ENCODE measurements around the gene HS6ST3.

HS6ST3 gene

DNA sequence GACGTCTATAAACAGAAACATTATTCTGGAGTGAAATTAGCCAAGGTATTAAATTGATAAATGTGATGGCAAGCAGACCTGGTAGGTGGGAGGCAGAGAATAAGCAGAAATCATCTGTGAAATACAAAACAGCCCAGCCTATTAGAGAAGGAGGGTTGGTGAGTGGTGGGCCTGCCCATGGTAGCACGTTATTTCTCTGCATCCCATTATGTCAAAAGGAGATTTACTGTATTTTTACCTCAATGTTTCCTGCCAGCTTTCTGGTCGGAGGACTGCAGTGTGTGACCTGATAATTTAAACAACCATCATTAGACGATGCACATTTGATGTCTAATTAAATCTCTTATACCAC lies 703.5 kb downstream of the HS6ST3 start:
- DNase-seq (ENCODE audit: low spot score): no peak

DNA sequence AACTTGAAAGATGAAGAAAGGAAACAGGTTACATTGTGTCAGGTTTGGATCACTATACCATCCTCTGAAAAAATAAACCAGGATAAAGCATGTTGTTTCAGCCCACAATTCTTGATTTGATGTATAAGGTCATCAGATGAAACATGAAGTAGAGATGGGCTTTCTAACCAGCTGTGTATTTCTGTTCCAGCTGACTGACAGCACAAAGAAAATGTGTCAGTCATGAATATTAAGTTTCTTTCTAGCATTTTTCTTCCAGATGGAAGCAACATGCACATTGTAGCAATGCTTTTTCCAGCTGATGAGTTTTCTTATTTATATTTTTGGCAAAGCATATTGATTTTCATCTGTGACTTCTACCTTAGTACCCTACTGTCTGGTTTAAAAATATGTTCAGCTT lies 704.8 kb downstream of the HS6ST3 start:
- no peak for DNase-seq (ENCODE audit: low spot score)

GRCh38 chr13:96795670-96796069 lies 705.8 kb downstream of the HS6ST3 start:
- no peak for DNase-seq (ENCODE audit: low spot score)

DNA sequence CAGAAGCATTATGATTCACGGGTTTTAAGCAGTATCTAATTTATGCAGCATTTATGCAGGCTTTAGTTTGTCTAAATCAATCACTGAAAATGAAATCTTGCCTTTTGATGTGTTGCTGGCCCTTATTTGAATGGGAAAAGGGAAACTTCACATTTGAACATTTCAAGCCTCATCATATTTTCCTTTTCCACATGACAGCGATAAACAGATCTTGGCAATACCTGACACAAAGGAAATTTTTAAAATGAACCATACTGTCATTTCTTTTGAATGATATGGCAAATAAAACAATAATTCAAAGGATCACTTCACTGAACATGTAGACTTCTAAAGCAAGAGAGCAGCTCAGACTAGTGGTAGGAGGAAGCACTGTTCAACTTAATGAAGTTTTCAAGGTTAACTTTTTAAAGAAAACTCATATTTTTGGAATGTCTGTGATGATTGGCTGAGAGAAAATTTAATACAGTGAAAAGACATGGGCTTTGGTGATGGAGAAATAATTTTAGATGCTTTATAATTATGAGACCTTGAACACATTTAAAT lies 706.3 kb downstream of the HS6ST3 start:
- DNase-seq (ENCODE audit: low spot score): no peak

DNA sequence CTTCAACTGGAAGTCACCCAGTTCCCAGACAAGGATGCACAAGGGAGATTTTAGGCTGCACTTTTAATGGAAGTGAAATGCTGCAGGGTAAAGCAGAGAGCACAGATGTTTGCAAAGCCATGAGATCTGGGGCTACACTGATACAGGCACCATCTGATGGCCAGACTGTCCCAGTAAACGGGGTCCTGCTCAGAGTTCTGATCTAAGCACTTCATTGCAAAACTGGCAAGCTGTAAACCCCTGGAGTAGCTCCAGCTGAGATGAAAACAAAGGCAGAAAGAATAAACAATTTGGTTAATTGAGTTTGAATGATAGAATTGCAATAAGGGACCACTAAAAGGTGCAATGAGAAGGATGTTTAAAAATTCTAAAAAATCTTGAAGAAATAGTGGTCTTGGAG lies 707.2 kb downstream of the HS6ST3 start:
- no peak for DNase-seq (ENCODE audit: low spot score)

DNA sequence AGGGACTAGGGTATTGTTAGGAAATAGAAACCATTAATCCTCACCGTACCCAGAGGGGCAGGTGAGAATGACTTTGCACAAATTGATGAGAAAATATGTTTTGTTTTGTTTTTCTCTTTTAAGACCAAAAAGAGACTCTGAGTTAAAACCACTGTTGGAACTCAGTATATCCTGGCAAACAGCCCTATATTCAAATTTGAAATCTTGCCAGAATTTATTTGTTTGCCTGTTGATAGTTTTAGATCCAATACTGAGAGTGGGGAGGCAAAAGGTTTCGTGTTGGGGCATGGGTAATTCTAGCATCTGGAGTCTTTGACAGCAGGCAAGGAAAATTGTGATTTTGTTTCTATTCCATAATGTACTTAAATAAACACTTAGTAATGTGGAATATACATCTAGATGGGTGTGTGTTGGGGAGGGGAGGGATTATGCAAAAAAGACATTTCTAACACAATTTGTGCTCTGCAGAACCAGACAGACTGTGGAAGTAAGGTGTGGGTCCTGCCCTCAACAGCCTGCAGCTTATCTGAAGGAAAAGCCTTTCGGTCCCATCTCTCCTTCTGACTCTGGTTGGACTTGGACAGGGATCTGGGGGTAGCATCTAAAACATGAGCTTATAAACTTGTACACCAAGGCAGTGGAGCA lies 713.7 kb downstream of the HS6ST3 start:
- no peak for DNase-seq (ENCODE audit: low spot score)

- no peak for DNase-seq (ENCODE audit: low spot score)
These were observed 714.3 kb downstream of the HS6ST3 start for GRCh38 chr13:96804174-96804573.

GRCh38 chr13:96806746-96807145 lies 716.8 kb downstream of the HS6ST3 start:
- no peak for DNase-seq (ENCODE audit: low spot score)

GRCh38 chr13:96809366-96810096 lies 719.6 kb downstream of the HS6ST3 start:
- DNase-seq (ENCODE audit: low spot score): no peak

DNA sequence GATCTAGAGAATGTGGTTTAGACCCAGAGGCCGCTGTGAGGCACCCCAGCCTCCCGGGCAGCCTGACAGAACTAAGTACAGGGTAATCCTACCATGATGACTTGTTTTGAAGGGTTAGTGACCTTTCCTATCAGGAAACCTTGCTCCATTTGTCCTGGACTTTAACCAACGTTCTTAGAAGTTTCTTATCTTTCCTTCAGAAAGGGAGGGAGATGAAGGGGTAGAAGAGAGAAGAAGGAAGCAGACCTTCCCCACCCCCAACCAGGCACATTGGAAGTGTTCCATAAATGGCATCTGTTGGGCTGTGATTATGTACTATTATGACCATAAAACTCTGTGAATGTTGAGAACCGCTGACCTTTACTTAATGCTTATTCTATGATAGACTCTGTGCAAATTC lies 720.2 kb downstream of the HS6ST3 start:
- no peak for DNase-seq (ENCODE audit: low spot score)

DNA sequence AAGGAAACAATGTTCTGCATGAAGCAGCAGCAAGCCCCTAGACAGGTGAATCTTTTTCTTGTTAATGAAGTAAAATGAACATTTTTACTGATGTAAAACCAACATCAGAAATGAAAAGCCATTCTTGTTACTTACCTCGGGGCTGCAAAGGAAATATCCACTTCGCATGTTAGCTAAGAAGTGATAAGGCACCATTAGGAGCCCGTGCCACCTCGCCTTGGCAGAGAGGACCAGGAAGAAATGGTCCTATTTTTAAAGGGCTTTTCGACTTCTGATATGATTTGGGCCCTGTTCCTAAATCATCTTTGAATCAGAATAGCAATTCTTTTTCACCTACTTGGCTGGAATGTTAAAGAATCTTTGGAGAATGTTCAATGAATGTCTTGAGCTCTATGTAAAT lies 721.1 kb downstream of the HS6ST3 start:
- no peak for DNase-seq (ENCODE audit: low spot score)

DNA sequence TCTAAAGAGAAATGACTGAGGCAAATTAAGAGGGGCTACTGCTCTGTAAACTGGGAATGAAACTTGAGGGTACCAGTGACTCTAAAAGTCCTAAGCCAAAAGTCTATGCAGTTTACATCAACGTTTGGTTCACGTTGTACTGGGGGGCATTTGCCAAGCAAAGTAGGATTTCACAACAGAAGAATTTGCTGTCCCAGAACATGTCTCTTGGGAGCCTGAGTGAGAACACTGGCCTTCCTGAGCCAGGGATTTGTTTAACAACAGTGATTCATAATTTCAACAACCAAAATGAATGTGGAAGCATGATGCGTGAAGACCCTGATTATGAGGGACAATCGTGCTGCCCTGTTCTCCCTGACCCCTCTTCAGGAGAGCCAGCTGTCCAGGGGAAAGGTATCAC lies 726.4 kb downstream of the HS6ST3 start:
- DNase-seq (ENCODE audit: low spot score): no peak

DNA sequence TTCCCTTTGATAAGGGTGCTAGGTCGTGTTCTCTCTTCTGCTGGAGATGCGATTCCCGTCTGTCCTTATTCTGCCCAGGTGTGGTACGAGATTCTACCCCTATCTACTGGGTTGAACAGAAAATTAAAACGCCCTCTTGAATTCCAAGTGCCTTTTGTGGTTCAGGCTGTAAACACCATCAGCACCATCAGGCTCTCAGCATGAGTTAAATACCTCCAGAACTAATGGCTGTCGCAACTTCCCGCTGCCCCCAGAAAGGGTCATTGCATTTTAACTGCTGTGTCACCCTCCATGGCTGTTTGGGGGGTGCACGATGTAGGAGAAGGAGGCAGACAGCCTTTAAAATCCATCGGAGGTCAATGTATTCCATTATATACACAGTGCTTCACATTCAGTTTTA lies 727.0 kb downstream of the HS6ST3 start:
- DNase-seq (ENCODE audit: low spot score): no peak

DNA sequence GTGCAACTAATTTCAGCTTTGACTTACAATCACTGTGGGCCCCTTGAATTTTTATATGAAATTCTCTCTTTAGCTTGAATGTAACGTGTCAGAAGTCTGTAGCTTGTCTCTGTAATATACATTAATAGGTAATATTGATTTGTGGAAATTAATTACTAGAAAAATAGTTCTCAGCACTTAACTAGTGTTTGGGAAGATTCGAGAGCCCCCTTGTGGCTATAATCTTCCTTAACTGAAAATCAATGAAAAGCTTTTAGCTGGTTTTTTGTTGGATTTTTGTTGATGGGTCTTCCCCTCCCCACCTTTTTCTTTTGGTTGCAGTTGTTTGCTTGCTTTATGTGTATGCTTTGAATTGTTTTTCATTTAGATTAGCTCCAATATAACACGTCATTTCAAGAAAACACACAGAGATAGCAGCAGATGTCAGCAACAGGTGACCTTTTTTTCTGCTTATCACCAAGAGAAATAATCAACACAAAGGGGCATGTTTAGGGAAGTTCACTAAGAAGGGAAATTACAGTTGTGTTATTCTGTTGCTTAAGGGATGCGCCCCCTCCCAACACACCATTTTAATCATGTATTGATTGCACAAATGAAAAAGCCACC lies 727.5 kb downstream of the HS6ST3 start:
- no peak for DNase-seq (ENCODE audit: low spot score)

- DNase-seq (ENCODE audit: low spot score): no peak
These were observed 729.5 kb downstream of the HS6ST3 start for GRCh38 chr13:96819375-96819774.

- no peak for DNase-seq (ENCODE audit: low spot score)
These were observed 731.5 kb downstream of the HS6ST3 start for GRCh38 chr13:96821381-96821780.

GRCh38 chr13:96821971-96822370 lies 732.1 kb downstream of the HS6ST3 start:
- no peak for DNase-seq (ENCODE audit: low spot score)

GRCh38 chr13:96822895-96823294 lies 733.0 kb downstream of the HS6ST3 start:
- DNase-seq (ENCODE audit: low spot score): no peak

DNA sequence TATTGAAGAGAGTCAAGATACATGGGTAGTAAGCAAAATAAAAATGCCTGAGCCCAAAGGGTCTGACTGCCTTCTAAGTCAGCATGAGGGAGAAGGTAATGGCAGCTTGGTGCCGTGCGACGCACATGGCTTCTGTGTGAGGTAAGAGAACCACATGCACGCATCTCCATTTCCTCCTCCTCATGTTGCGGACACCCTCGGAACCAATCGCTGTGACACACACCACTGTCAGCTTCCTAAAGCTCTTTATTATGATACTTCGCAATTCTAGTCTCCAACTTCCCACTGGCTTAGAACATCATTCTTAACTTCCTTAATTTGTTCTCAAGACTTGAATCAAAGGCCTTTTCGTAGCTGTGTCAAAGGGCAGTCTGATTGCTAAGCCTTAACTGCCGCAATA lies 734.2 kb downstream of the HS6ST3 start:
- DNase-seq (ENCODE audit: low spot score): no peak

GRCh38 chr13:96825653-96826052 lies 735.7 kb downstream of the HS6ST3 start:
- DNase-seq (ENCODE audit: low spot score): no peak

DNA sequence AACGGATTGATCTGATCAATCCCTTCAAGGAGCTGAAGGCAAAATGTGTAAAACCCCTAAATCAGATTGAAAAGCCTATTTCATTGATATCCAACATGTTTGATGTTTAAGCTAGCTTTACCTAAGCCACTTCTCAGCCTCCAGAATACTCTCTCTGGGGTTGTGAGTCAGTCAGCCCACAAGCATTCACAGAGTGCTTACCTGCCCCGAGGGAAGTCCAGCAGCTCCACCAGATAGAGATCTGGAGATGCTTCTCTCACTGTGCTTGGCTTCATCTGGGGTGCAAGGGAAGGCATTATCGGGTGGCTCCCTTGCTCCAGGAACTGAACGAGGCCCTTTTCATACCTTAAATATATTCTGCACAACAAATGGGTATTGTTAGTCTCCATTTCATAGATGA lies 744.7 kb downstream of the HS6ST3 start:
- DNase-seq (ENCODE audit: low spot score): no peak

DNA sequence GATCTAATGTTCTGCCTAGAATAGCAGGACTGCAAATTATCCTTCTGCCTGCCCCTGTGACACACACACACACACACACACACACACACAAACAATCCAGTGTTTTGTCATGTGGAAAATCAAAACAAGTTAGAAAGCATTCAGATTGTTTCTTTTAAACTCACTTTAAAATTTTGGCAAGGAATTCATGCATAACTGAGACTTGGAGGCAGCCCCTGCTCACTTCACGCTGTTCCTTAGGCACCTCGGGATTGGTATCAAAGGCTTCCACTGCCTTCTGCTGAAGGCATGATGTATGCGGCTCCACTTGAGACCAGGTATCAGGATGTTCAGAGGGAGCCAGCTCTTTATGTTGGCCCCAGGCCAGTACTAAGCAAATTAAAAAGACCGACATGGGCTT lies 745.6 kb downstream of the HS6ST3 start:
- no peak for DNase-seq (ENCODE audit: low spot score)

GRCh38 chr13:96836733-96837132 lies 746.8 kb downstream of the HS6ST3 start:
- DNase-seq (ENCODE audit: low spot score): no peak
